Motor neuron (in vitro differentiated cells): ENCODE results near the gene SDC1. TPM values are rescaled to one million over a fixed set of nuclear protein-coding genes. Genes with fewer than 3 reads are reported as not detected.
"Not testable (repeated sequence)": the region's sequence is repeated elsewhere in the genome, so short reads cannot be mapped to it uniquely, and the experiment has no call there.

Experiments used
- ATAC-seq, 8 experiments: fragments of 200-7000 bp; cut with Tn5 transposase; replicated peaks in 6 of 8; 2 replicates each; pipeline ENCODE4 v1.8.0; 2021; ENCODE audit warnings: mild to moderate bottlenecking in 8 of 8, moderate library complexity in 8 of 8
- H3K27ac ChIP-seq, 2 donors: fragments of 250-450 bp; sonication (Bioruptor Pico); 2 replicates each; pipeline ENCODE4 v1.9.0; 2021; ENCODE audit warnings: antibody characterized with exemption in 2 of 2, mild to moderate bottlenecking in 2 of 2, moderate library complexity in 1 of 2
- H3K4me1 ChIP-seq, 2 donors: fragments of 250-450 bp; sonication (Bioruptor Pico); replicated peaks in 1 of 2; 2 replicates each; pipeline ENCODE4 v1.6.1; 2021; ENCODE audit warnings: antibody characterized with exemption in 2 of 2, mild to moderate bottlenecking in 2 of 2, moderate library complexity in 1 of 2
- H3K4me3 ChIP-seq, 5 donors: fragments of 250-450 bp; sonication (Bioruptor Pico); 2 replicates each; pipeline ENCODE4 v1.9.0; 2021; ENCODE audit warnings: antibody characterized with exemption in 5 of 5, mild to moderate bottlenecking in 5 of 5, moderate library complexity in 4 of 5
- WGBS, 10 experiments: fragments of 450-650 bp; shearing (Covaris generic); methylation state at CpG; one replicate each; pipeline ENCODE4 v1.0.0; 2022; 5-methylcytosine and 5-hydroxymethylcytosine counted together
- in situ Hi-C, 9 experiments: fragments of 400-800 bp; cut with MboI; loops; one replicate each; pipeline ENCODE4 v1.15.0; 2021; ENCODE audit warnings: low sequenced_read_pairs in 9 of 9, low pct_unique_long_range_greater_than_20kb in 2 of 9; ENCODE audit not compliant: unreplicated experiment in 9 of 9
- total RNA-seq, 8 experiments: library from RNA; unstranded; fragments of 300-600 nt; gene quantifications; 2 replicates each; pipeline versions ENCODE4 v1.2.3 to v1.2.4, GENCODE V29; 2022

The SDC1 gene
- 10 to 100 TPM in 2 of 8 experiments, 1 to 10 TPM in 6; 1.7 to 26.2 (median 8.1) TPM for total RNA-seq

GRCh38 chr2:20224716-20225293, at the start of gene SDC1:
TSS of gene SDC1 (minus strand) at chr2:20225130. CDS start at chr2:20224867, 263 bp downstream.
- Histone ChIP-seq H3K27ac (peak within 1 kb of the TSS; percentile 14 to 45), H3K4me3 (peak within 1 kb of the TSS; percentile 48 to 74 (median 52)), H3K4me1 (peaks cover 20 to 24% of the 10 kb centered on the region in 2 donors)
- peak; percentile 35 to 63 (median 56) for ATAC-seq
- in situ Hi-C loops: loop anchor here in 1 of 9 experiments (25.0 kb wide), 1 partner anchor 113 kb away; no protein-coding TSS in a partner anchor
- 2% methylated on average over 19 of the region's 65 CpGs; no CpG with 5 or more reads in 9 of the 10 experiments for WGBS, 10 experiments

- 0 to 92% (median 80%) methylated on average over 1 to 4 of the region's 4 CpGs; no CpG with 5 or more reads in 1 of the 10 experiments for WGBS, 10 experiments
- in situ Hi-C loops: no loop called here
- ATAC-seq: peak in 1 of 8 experiments; percentile 27
- Histone ChIP-seq H3K4me3 (no peak overlapping the region), H3K4me1 (no peaks in the 10 kb centered on the region), H3K27ac (no peak overlapping the region)
Measured at GRCh38 chr2:20273042-20273441, 48.1 kb upstream of the SDC1 start.

- not testable (repeated sequence) for ATAC-seq, H3K4me1 ChIP-seq
Measured at GRCh38 chr2:20268317-20268716, 43.4 kb upstream of the SDC1 start.

GRCh38 chr2:20267529-20267928, 42.6 kb upstream of the SDC1 start:
- Histone ChIP-seq H3K4me3 (no peak overlapping the region), H3K4me1 (no peaks in the 10 kb centered on the region), H3K27ac (no peak overlapping the region)
- 57 to 100% (median 95%) methylated on average over 1 to 2 of the region's 2 CpGs; no CpG with 5 or more reads in 2 of the 10 experiments for WGBS, 10 experiments
- no peak for ATAC-seq
- in situ Hi-C loops: no loop called here

More at GRCh38 chr2:20268317-20268716, 43.4 kb upstream of the SDC1 start:
- in situ Hi-C loops, H3K27ac ChIP-seq, H3K4me3 ChIP-seq: not testable (repeated sequence)
- WGBS, 10 experiments: 82 to 100% (median 100%) methylated on average over 1 to 6 of the region's 6 CpGs; no CpG with 5 or more reads in 1 of the 10 experiments

- 73 to 100% (median 100%) methylated on average over 1 to 2 of the region's 2 CpGs; no CpG with 5 or more reads in 1 of the 10 experiments for WGBS, 10 experiments
- in situ Hi-C loops: no loop called here
- ATAC-seq: peak in 1 of 8 experiments; percentile 23
- Histone ChIP-seq H3K27ac (no peak overlapping the region), H3K4me3 (no peak overlapping the region), H3K4me1 (no peaks in the 10 kb centered on the region)
Measured at GRCh38 chr2:20264629-20265028, 39.7 kb upstream of the SDC1 start.

- WGBS, 10 experiments: 90 to 100% (median 100%) methylated on average over 1 of the region's 1 CpG
- no peak overlapping the region for H3K27ac ChIP-seq
- in situ Hi-C loops: no loop called here
- no peak overlapping the region for H3K4me3 ChIP-seq
- no peak for ATAC-seq
- H3K4me1 ChIP-seq: no peaks in the 10 kb centered on the region
Measured at GRCh38 chr2:20257411-20257810, 32.5 kb upstream of the SDC1 start.

GRCh38 chr2:20254731-20255130, 29.8 kb upstream of the SDC1 start:
- in situ Hi-C loops: no loop called here
- Histone ChIP-seq H3K27ac (no peak overlapping the region), H3K4me1 (no peaks in the 10 kb centered on the region), H3K4me3 (no peak overlapping the region)
- WGBS, 10 experiments: 85 to 100% (median 96%) methylated on average over 2 to 4 of the region's 4 CpGs; no CpG with 5 or more reads in 1 of the 10 experiments
- ATAC-seq: no peak

GRCh38 chr2:20250436-20250835, 25.5 kb upstream of the SDC1 start:
- H3K4me1 ChIP-seq: no peaks in the 10 kb centered on the region
- no peak overlapping the region for H3K27ac ChIP-seq
- in situ Hi-C loops: no loop called here
- no peak overlapping the region for H3K4me3 ChIP-seq
- ATAC-seq: no peak

- no peak for ATAC-seq
- WGBS, 10 experiments: 58 to 100% (median 93%) methylated on average over 2 to 6 of the region's 6 CpGs
- no peaks in the 10 kb centered on the region for H3K4me1 ChIP-seq
- in situ Hi-C loops: loop anchor here in 1 of 9 experiments (25.0 kb wide), 1 partner anchor 137 kb away; no protein-coding TSS in a partner anchor
- H3K4me3 ChIP-seq: no peak overlapping the region
- H3K27ac ChIP-seq: no peak overlapping the region
Measured at GRCh38 chr2:20249170-20249569, 24.2 kb upstream of the SDC1 start.

- H3K4me3 ChIP-seq: no peak overlapping the region
- no peaks in the 10 kb centered on the region for H3K4me1 ChIP-seq
- 83 to 100% methylated on average over 1 of the region's 1 CpG; no CpG with 5 or more reads in 8 of the 10 experiments for WGBS, 10 experiments
- in situ Hi-C loops: loop anchor here in 1 of 9 experiments (25.0 kb wide), 1 partner anchor 135 kb away; no protein-coding TSS in a partner anchor
- no peak overlapping the region for H3K27ac ChIP-seq
- no peak for ATAC-seq
Measured at GRCh38 chr2:20247084-20247483, 22.2 kb upstream of the SDC1 start.

GRCh38 chr2:20243637-20244036, 18.7 kb upstream of the SDC1 start:
- not testable (repeated sequence) for H3K4me1 ChIP-seq, ATAC-seq, H3K27ac ChIP-seq, H3K4me3 ChIP-seq
- 60 to 100% (median 100%) methylated on average over 1 to 3 of the region's 5 CpGs; no CpG with 5 or more reads in 1 of the 10 experiments for WGBS, 10 experiments
- in situ Hi-C loops: loop anchor here in 1 of 9 experiments (25.0 kb wide), 1 partner anchor 131 kb away; no protein-coding TSS in a partner anchor

- Histone ChIP-seq H3K4me1 (no peaks in the 10 kb centered on the region), H3K4me3 (no peak overlapping the region), H3K27ac (no peak overlapping the region)
- in situ Hi-C loops: loop anchor here in 1 of 9 experiments (25.0 kb wide), 1 partner anchor 131 kb away; no protein-coding TSS in a partner anchor
- peak in 5 of 8 experiments; percentile 11 to 39 (median 18) for ATAC-seq
- WGBS, 10 experiments: 60 to 100% (median 78%) methylated on average over 1 to 3 of the region's 9 CpGs; no CpG with 5 or more reads in 4 of the 10 experiments
Measured at GRCh38 chr2:20242727-20243377, 17.9 kb upstream of the SDC1 start.
